Endodermal cell (in vitro differentiated cells): ENCODE measurements around the gene MROH8. TPM values are rescaled to one million over a fixed set of nuclear protein-coding genes. Genes with fewer than 3 reads are reported as not detected.

Source experiments
- DNase-seq: peaks from one replicate; pipeline ENCODE4 v3.0.0-alpha.2; 2017
- H3K27ac ChIP-seq: 2 replicates; pipeline ENCODE4 v1.5.1; 2013; ENCODE audit warnings: mild to moderate bottlenecking, low read depth, low read length, moderate library complexity
- H3K27me3 ChIP-seq: 2 replicates; pipeline ENCODE4 v1.6.1; 2013; ENCODE audit warnings: mild to moderate bottlenecking, low read length, moderate library complexity; ENCODE audit not compliant: insufficient read depth, control insufficient read depth, poor library complexity, severe bottlenecking
- H3K36me3 ChIP-seq: 2 replicates; pipeline ENCODE4 v1.7.0; 2013; ENCODE audit warnings: mild to moderate bottlenecking, low read length, moderate library complexity; ENCODE audit not compliant: control insufficient read depth, insufficient read depth
- H3K4me1 ChIP-seq: one replicate; pipeline ENCODE4 v1.7.0; 2013; ENCODE audit warnings: low read length; ENCODE audit not compliant: control insufficient read depth, insufficient read depth
- H3K4me3 ChIP-seq: 2 replicates; pipeline ENCODE4 v1.5.1; 2013; ENCODE audit warnings: mild to moderate bottlenecking, low read length, moderate library complexity
- H3K9ac ChIP-seq: 2 replicates; pipeline ENCODE4 v1.6.1; 2013; ENCODE audit warnings: mild to moderate bottlenecking, low read length, moderate library complexity; ENCODE audit not compliant: poor library complexity, severe bottlenecking; ENCODE audit errors: extremely low read depth
- H3K9me3 ChIP-seq: 2 replicates; pipeline ENCODE4 v1.6.1; 2013; ENCODE audit warnings: mild to moderate bottlenecking, low read length, moderate library complexity; ENCODE audit not compliant: control insufficient read depth
- H3K27ac Mint-ChIP-seq: 2 replicates; pipeline ENCODE4 v1.8.0; 2020; ENCODE audit warnings: mixed read lengths
- H3K27me3 Mint-ChIP-seq: 2 replicates; pipeline ENCODE4 v1.8.0; 2021; ENCODE audit warnings: mild to moderate bottlenecking, mixed read lengths; ENCODE audit not compliant: insufficient read depth
- H3K36me3 Mint-ChIP-seq: 2 replicates; pipeline ENCODE4 v1.8.0; 2020; ENCODE audit warnings: low read depth, mixed read lengths
- H3K4me1 Mint-ChIP-seq: 2 replicates; pipeline ENCODE4 v1.8.0; 2020; ENCODE audit warnings: mixed read lengths
- H3K4me3 Mint-ChIP-seq: 2 replicates; pipeline ENCODE4 v1.8.0; 2020; ENCODE audit warnings: mild to moderate bottlenecking, moderate library complexity, mixed read lengths
- H3K9me3 Mint-ChIP-seq: 2 replicates; pipeline ENCODE4 v1.8.0; 2020; ENCODE audit warnings: mild to moderate bottlenecking, mixed read lengths
- CTCF ChIP-seq: fragments of 200-600 bp; sonication (generic); conservative IDR thresholded peaks from 2 replicates; pipeline ENCODE4 v1.5.0; 2021; ENCODE audit warnings: antibody characterized with exemption, mild to moderate bottlenecking
- WGBS, 2 experiments: methylation state at CpG; one replicate each; pipeline versions ENCODE4 v1.1.5 to v1.1.7; 2013; ENCODE audit warnings: missing lambda C conversion rate in 2 of 2, mixed read lengths in 1 of 2; ENCODE audit not compliant: insufficient coverage in 1 of 2, insufficient read length in 1 of 2; 5-methylcytosine and 5-hydroxymethylcytosine counted together
- total RNA-seq, 2 donors: library from RNA; stranded (reverse); fragmentation: NEBNext Ultra II Directional in 1 of 2; extraction: Animal tissue kit (Norgen Biotek cat#: 25700) in 1 of 2; gene quantifications; 2 replicates in 1 of 2; 3 replicates in 1 of 2; pipeline ENCODE4 v1.2.1, GENCODE V29; 2021

The MROH8 gene
- total RNA-seq, 2 donors from 2014 or later: 1.8 to 2.8 TPM

GRCh38 chr20:37228082-37228481, 48.7 kb upstream of the MROH8 start:
- H3K27ac Mint-ChIP-seq: peak overlapping the region; percentile 52
- WGBS, 2 experiments: 93 to 97% methylated on average over 6 of the region's 6 CpGs

GRCh38 chr20:37226889-37227288, 47.5 kb upstream of the MROH8 start:
- Mint-ChIP-seq H3K9me3 (no peaks in the 10 kb centered on the region), H3K36me3 (peaks cover 86% of the 10 kb centered on the region), H3K27ac (no peak overlapping the region), H3K4me1 (peaks cover 8% of the 10 kb centered on the region), H3K4me3 (no peak overlapping the region), H3K27me3 (no peaks in the 10 kb centered on the region)
- Histone ChIP-seq H3K27ac (no peak overlapping the region), H3K36me3 (peaks cover 100% of the 10 kb centered on the region), H3K9me3 (no peaks in the 10 kb centered on the region), H3K27me3 (no peaks in the 10 kb centered on the region), H3K9ac (no peak overlapping the region), H3K4me1 (no peaks in the 10 kb centered on the region), H3K4me3 (no peak overlapping the region)
- TF ChIP-seq CTCF: no peak
- no peak for DNase-seq
- WGBS, 2 experiments: 92 to 100% methylated on average over 3 of the region's 3 CpGs

More at GRCh38 chr20:37228082-37228481, 48.7 kb upstream of the MROH8 start:
- Histone ChIP-seq H3K9ac (no peak overlapping the region), H3K4me3 (no peak overlapping the region), H3K36me3 (peaks cover 99% of the 10 kb centered on the region), H3K27me3 (no peaks in the 10 kb centered on the region), H3K27ac (no peak overlapping the region), H3K4me1 (no peaks in the 10 kb centered on the region), H3K9me3 (no peaks in the 10 kb centered on the region)
- Mint-ChIP-seq H3K9me3 (no peaks in the 10 kb centered on the region), H3K36me3 (peaks cover 94% of the 10 kb centered on the region), H3K4me1 (peaks cover 8% of the 10 kb centered on the region), H3K4me3 (no peak overlapping the region), H3K27me3 (no peaks in the 10 kb centered on the region)
- TF ChIP-seq CTCF: no peak
- DNase-seq: no peak

- H3K4me1 Mint-ChIP-seq: peaks cover 8% of the 10 kb centered on the region
- peaks cover 95% of the 10 kb centered on the region for H3K36me3 ChIP-seq
- no peak for DNase-seq
- no peak overlapping the region for H3K27ac Mint-ChIP-seq
- no peak overlapping the region for H3K4me3 ChIP-seq
- no peaks in the 10 kb centered on the region for H3K9me3 ChIP-seq
- no peaks in the 10 kb centered on the region for H3K27me3 Mint-ChIP-seq
- no peaks in the 10 kb centered on the region for H3K9me3 Mint-ChIP-seq
- TF ChIP-seq CTCF: no peak
- no peaks in the 10 kb centered on the region for H3K27me3 ChIP-seq
- peaks cover 73% of the 10 kb centered on the region for H3K36me3 Mint-ChIP-seq
- WGBS, 2 experiments: 97% methylated on average over 5 of the region's 5 CpGs
- no peak overlapping the region for H3K4me3 Mint-ChIP-seq
- no peak overlapping the region for H3K27ac ChIP-seq
- H3K9ac ChIP-seq: no peak overlapping the region
- peaks cover 8% of the 10 kb centered on the region for H3K4me1 ChIP-seq
Measured at GRCh38 chr20:37225146-37225545, 45.8 kb upstream of the MROH8 start.
